Body of pancreas (tissue), 4 donors: Measurements from ENCODE around the gene CENATAC. TPM values are rescaled to one million over a fixed set of nuclear protein-coding genes. Genes with fewer than 3 reads are reported as not detected.
"Not testable (repeated sequence)": the region's sequence is repeated elsewhere in the genome, so short reads cannot be mapped to it uniquely, and the experiment has no call there.

ENCODE experiments used
- ATAC-seq: fragments of 150-250 bp; one replicate; pipeline ENCODE4 v1.9.1; 2016
- DNase-seq, 4 donors: peaks; one replicate each; pipeline ENCODE4 v3.0.0-alpha.2; 2019
- H3K27ac ChIP-seq, 4 donors: fragments of 200-600 bp; sonication (generic); 1 replicate in 3 of 4; 2 replicates in 1 of 4; pipeline versions ENCODE4 v1.5.1 to v1.6.1; 2016 to 2019; ENCODE audit warnings: mild to moderate bottlenecking in 1 of 4, mixed read lengths in 1 of 4, moderate library complexity in 1 of 4
- H3K27me3 ChIP-seq, 2 donors: fragments of 200-600 bp; sonication (generic); one replicate each; pipeline ENCODE4 v1.6.0; 2016; ENCODE audit warnings: mild to moderate bottlenecking in 1 of 2
- H3K36me3 ChIP-seq, 2 donors: fragments of 200-600 bp; sonication (generic); replicated peaks in 1 of 2; 2 replicates each; pipeline ENCODE4 v1.5.1; 2016; ENCODE audit warnings: low read depth in 2 of 2; ENCODE audit not compliant: insufficient read depth in 1 of 2
- H3K4me1 ChIP-seq: fragments of 200-600 bp; sonication (generic); one replicate; pipeline ENCODE4 v1.6.0; 2016
- H3K4me3 ChIP-seq, 2 donors: fragments of 200-600 bp; sonication (generic); 1 replicate in 1 of 2; 2 replicates in 1 of 2; pipeline ENCODE4 v1.5.1; 2016 to 2019
- H3K9me3 ChIP-seq, 3 donors: fragments of 200-600 bp; sonication (generic); 1 replicate in 2 of 3; 2 replicates in 1 of 3; pipeline ENCODE4 v1.5.1; 2016
- POLR2A ChIP-seq, 3 donors: fragments of 450-650 bp; IDR thresholded peaks; one replicate each; pipeline ENCODE4 v1.6.1; 2016; ENCODE audit warnings: antibody characterized with exemption in 3 of 3, mild to moderate bottlenecking in 2 of 3
- WGBS, 2 donors: methylation state at CpG; one replicate each; pipeline ENCODE4 v1.1.5; 2017; 5-methylcytosine and 5-hydroxymethylcytosine counted together
- intact Hi-C: fragments of 100-400 bp; cut with DNase I; formaldehyde crosslinking; loops from one replicate; pipeline ENCODE4 v1.15.1; 2023
- total RNA-seq, 2 donors: library from RNA; depleted of rRNA; stranded (reverse); fragments of >200 nt; gene quantifications; one replicate each; pipeline ENCODE4 v1.1.0, GENCODE V29; 2016
- TF ChIP-seq, protein P1 (sequence below), 7 experiments: fragments of 450-650 bp in 4 of 7; fragments of 200-600 bp in 3 of 7; sonication (generic) in 3 of 7; IDR thresholded peaks; one replicate each; pipeline ENCODE4 v1.5.1; 2016 to 2019; ENCODE audit warnings: antibody characterized with exemption in 7 of 7

Gene CENATAC
- total RNA-seq, 2 donors from 2014 or later: 68.7 to 95.9 TPM

DNA sequence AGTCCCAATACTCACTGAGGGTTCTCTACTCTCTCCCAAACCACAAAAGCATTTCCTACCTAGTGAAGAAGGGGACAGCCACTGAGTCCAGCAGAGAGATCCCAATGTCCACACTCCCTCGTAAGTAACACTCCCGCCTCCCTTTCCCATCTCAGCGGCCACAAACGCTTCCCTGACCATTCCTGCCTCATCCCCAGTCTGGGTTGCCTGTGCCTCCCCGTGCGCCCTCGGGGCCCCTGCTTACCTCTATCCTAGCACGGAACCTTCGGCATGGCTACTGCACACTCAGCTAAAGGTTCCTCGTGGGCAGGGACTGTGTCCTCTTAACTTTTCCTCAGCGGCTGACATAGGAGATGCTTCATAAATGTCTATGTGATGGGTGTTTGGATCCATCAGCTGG, 40.4 kb upstream of the CENATAC start:
- DNase-seq: no peak
- Histone ChIP-seq H3K36me3 (no peaks in the 10 kb centered on the region), H3K4me1 (no peaks in the 10 kb centered on the region), H3K27ac (no peak overlapping the region), H3K9me3 (no peaks in the 10 kb centered on the region), H3K4me3 (no peak overlapping the region), H3K27me3 (no peaks in the 10 kb centered on the region)
- ATAC-seq: no peak
- TF ChIP-seq POLR2A (IDR thresholded peaks at IDR 0.05): no peak
- TF ChIP-seq, protein P1, sequence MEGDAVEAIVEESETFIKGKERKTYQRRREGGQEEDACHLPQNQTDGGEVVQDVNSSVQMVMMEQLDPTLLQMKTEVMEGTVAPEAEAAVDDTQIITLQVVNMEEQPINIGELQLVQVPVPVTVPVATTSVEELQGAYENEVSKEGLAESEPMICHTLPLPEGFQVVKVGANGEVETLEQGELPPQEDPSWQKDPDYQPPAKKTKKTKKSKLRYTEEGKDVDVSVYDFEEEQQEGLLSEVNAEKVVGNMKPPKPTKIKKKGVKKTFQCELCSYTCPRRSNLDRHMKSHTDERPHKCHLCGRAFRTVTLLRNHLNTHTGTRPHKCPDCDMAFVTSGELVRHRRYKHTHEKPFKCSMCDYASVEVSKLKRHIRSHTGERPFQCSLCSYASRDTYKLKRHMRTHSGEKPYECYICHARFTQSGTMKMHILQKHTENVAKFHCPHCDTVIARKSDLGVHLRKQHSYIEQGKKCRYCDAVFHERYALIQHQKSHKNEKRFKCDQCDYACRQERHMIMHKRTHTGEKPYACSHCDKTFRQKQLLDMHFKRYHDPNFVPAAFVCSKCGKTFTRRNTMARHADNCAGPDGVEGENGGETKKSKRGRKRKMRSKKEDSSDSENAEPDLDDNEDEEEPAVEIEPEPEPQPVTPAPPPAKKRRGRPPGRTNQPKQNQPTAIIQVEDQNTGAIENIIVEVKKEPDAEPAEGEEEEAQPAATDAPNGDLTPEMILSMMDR (IDR thresholded peaks at IDR 0.05): no peak
- WGBS, 2 donors: 72% methylated on average over 11 of the region's 11 CpGs
- intact Hi-C loops: loop anchor here (5.0 kb wide), 1 partner anchor 270 kb away; no protein-coding TSS in a partner anchor

- Histone ChIP-seq H3K27me3 (no peaks in the 10 kb centered on the region), H3K9me3 (no peaks in the 10 kb centered on the region), H3K36me3 (no peaks in the 10 kb centered on the region), H3K27ac (no peak overlapping the region), H3K4me1 (no peaks in the 10 kb centered on the region), H3K4me3 (no peak overlapping the region)
- no peak for TF ChIP-seq POLR2A (IDR thresholded peaks at IDR 0.05)
- TF ChIP-seq, protein P1 (IDR thresholded peaks at IDR 0.05): no peak
- ATAC-seq (no peak), DNase-seq (no peak)
- intact Hi-C loops: loop anchor here (2.0 to 5.0 kb wide), 2 partner anchors 51 to 271 kb away; no protein-coding TSS in a partner anchor
- WGBS, 2 donors: 85 to 94% methylated on average over 1 to 8 of the region's 8 CpGs
Observed at GRCh38 chr11:118957968-118958367, 40.0 kb upstream of the CENATAC start.

GRCh38 chr11:118958577-118958976, 39.4 kb upstream of the CENATAC start:
- no peaks in the 10 kb centered on the region for H3K9me3 ChIP-seq
- H3K4me1 ChIP-seq: no peaks in the 10 kb centered on the region
- no peaks in the 10 kb centered on the region for H3K27me3 ChIP-seq
- TF ChIP-seq POLR2A (IDR thresholded peaks at IDR 0.05): no peak
- TF ChIP-seq, protein P1 (IDR thresholded peaks at IDR 0.05): no peak
- no peaks in the 10 kb centered on the region for H3K36me3 ChIP-seq
- intact Hi-C loops: loop anchor here (2.0 to 5.0 kb wide), 2 partner anchors 52 to 271 kb away; no protein-coding TSS in a partner anchor
- DNase-seq: no peak
- 66 to 71% methylated on average over 2 of the region's 2 CpGs for WGBS, 2 donors
- no peak overlapping the region for H3K4me3 ChIP-seq
- ATAC-seq: no peak
- no peak overlapping the region for H3K27ac ChIP-seq

- H3K4me3 ChIP-seq: no peak overlapping the region
- intact Hi-C loops: no loop called here
- no peaks in the 10 kb centered on the region for H3K36me3 ChIP-seq
- no peaks in the 10 kb centered on the region for H3K4me1 ChIP-seq
- H3K27me3 ChIP-seq: no peaks in the 10 kb centered on the region
- 66 to 68% methylated on average over 2 to 5 of the region's 5 CpGs for WGBS, 2 donors
- no peak for TF ChIP-seq POLR2A (IDR thresholded peaks at IDR 0.05)
- TF ChIP-seq, protein P1 (IDR thresholded peaks at IDR 0.05): no peak
- ATAC-seq (no peak), DNase-seq (no peak)
- no peaks in the 10 kb centered on the region for H3K9me3 ChIP-seq
- no peak overlapping the region for H3K27ac ChIP-seq
Observed at GRCh38 chr11:118961189-118961588, 36.7 kb upstream of the CENATAC start.

DNA sequence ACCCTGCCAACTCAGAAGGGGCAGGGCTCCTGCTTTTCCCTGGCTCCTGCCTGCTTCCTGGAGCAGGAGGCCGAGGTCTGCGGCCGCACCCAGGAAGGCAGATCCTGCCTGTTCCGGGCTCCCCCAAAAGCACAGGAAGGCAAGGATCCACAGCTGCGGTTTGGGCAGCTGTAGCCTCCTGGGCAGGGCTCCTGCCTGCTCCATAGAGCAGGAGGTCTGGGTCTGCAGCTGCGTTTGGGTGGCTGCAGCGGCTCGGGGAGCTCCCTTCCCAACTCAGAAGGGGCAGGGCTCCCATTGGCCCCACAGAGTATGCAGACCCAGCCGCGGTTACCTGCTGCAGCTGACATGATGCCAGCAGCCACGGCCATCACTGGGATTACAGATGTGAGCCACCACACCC, 36.3 kb upstream of the CENATAC start:
- Histone ChIP-seq H3K36me3 (no peaks in the 10 kb centered on the region), H3K27me3 (no peaks in the 10 kb centered on the region), H3K9me3 (no peaks in the 10 kb centered on the region), H3K4me1 (no peaks in the 10 kb centered on the region), H3K4me3 (no peak overlapping the region), H3K27ac (no peak overlapping the region)
- 20 to 60% methylated on average over 1 to 11 of the region's 11 CpGs for WGBS, 2 donors
- intact Hi-C loops: no loop called here
- DNase-seq (no peak), ATAC-seq (no peak)
- TF ChIP-seq, protein P1 (IDR thresholded peaks at IDR 0.05): no peak
- TF ChIP-seq POLR2A (IDR thresholded peaks at IDR 0.05): no peak

GRCh38 chr11:118969508-118969907, 28.4 kb upstream of the CENATAC start:
- DNase-seq, ATAC-seq, H3K27me3 ChIP-seq, H3K4me3 ChIP-seq, H3K27ac ChIP-seq, intact Hi-C loops, H3K9me3 ChIP-seq, H3K4me1 ChIP-seq, H3K36me3 ChIP-seq: not testable (repeated sequence)
- WGBS, 2 donors: 91 to 92% methylated on average over 2 of the region's 2 CpGs
